Hematopoietic multipotent progenitor cell treated with erythropoietin and hydrocortisone succinate and interleukin-3 and kit ligand, for 8 days (in vitro differentiated cells): ENCODE data around the gene HIRIP3.
A peak's percentile ranks its signal among the peaks of the same experiment; 100 is the strongest.
"Not testable (repeated sequence)": the region's sequence is repeated elsewhere in the genome, so short reads cannot be mapped to it uniquely, and the experiment has no call there.

Source experiments
- DNase-seq: peaks from one replicate; pipeline ENCODE4 v3.0.0-alpha.2; 2015

HIRIP3 gene

GRCh38 chr16:29982560-29983419 lies 12.6 kb downstream of the HIRIP3 start:
- no peak for DNase-seq

DNA sequence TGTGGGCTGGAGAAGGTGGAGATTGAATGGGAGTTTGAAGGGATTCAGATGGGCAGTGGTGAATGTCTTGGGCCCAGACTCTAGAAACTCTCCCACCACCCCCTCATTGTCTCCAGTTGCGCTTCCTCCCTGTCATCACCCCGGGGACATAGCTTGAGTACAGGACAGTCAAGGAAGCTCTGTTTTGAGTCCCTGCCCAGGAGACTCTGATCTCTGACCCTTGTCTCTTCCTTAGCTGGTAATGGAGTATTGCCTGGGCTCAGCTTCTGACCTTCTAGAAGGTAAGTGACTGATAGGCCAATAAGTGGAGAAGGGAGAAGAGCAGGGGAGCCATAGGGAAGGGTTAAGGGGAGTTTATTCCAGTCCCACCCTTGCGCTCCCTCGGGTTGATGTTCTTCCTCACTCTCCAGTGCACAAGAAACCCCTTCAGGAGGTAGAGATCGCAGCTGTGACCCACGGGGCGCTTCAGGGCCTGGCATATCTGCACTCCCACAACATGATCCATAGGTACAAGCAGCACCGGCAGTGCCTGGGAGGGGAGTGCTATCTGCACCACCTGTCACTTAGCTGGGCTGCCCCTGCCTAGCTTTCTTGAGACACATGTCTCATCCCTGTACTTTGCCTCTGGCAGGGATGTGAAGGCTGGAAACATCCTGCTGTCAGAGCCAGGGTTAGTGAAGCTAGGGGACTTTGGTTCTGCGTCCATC lies 16.7 kb downstream of the HIRIP3 start:
- DNase-seq, result no peak

DNA sequence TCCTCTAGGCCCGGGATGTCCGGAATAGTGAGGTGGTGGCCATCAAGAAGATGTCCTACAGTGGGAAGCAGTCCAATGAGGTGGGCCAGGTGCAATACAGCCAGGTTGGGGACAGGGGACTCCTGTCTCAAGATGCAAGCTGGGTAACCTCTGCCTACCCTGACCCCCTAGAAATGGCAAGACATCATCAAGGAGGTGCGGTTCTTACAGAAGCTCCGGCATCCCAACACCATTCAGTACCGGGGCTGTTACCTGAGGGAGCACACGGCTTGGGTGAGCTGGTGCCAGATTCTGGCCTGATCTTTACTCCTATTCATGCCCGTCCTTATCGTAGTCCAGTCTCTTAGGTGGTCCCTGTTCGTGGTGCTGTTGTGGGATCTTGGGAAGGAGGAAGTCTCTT lies 17.3 kb downstream of the HIRIP3 start:
- no peak for DNase-seq

GRCh38 chr16:29977063-29977825 lies 18.2 kb downstream of the HIRIP3 start:
- no peak for DNase-seq

GRCh38 chr16:29975811-29976511 lies 19.5 kb downstream of the HIRIP3 start:
- DNase-seq, result peak; percentile 64

GRCh38 chr16:29975134-29975538 lies 20.3 kb downstream of the HIRIP3 start:
- DNase-seq, result no peak

GRCh38 chr16:29974291-29975133 lies 20.9 kb downstream of the HIRIP3 start:
- DNase-seq, result peak; percentile 21

DNA sequence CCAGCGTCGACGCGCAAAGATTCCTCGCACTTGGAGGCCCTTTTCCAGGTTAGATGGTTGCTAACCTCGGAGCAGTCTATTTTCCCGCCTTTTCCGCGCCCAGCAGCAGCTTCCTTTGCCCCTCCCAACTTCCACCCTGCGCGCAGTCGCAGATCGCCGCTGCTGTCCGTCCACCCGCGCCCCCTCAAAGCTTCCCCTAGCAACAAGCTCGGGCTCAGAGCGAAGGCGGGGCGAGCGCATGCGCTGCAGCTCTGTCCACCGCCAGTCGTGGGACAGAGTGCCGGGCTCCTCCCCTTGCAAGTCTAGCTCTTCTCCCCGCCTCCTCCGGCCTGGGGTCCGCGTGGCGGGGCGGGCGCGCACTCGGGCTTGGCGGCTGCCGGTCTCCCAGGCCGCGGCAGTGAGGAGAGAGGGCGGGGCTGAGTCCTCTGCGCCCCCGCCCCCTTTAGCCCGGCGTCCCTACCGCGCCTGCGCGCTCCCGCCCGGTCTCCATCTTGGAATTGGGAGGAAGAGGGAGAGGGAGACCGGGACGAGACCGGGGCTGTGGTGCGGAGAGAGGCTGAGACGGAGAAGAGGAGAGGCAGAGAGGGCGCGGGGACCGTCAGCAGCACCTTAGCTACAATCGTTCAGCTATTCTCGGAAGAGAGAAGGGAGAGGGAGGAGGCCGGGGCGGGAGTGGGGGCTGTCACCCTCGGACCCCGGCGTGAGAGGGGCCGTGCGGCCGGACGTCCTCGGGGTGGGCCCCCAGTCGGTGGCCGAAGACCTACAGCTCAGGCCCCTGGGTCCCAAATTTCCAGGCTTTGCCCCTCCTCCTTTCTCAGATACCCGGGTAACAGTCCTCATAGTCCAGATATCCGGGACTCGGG lies 21.8 kb downstream of the HIRIP3 start, which contains the start of gene TAOK2:
Gene TAOK2, plus strand, starts transcription at position 485 of the 863 bp plus-strand sequence. CDS start 3,905 bp downstream, outside the sequence.
- peak; percentile 98 for DNase-seq

GRCh38 chr16:29972992-29973383 lies 22.4 kb downstream of the HIRIP3 start:
- DNase-seq, result no peak

- no peak for DNase-seq
Measured at GRCh38 chr16:29972500-29972899, 22.9 kb downstream of the HIRIP3 start.

GRCh38 chr16:29971304-29971703 lies 24.1 kb downstream of the HIRIP3 start:
- DNase-seq, result no peak

- no peak for DNase-seq
Measured at GRCh38 chr16:29968205-29968604, 27.2 kb downstream of the HIRIP3 start.

DNA sequence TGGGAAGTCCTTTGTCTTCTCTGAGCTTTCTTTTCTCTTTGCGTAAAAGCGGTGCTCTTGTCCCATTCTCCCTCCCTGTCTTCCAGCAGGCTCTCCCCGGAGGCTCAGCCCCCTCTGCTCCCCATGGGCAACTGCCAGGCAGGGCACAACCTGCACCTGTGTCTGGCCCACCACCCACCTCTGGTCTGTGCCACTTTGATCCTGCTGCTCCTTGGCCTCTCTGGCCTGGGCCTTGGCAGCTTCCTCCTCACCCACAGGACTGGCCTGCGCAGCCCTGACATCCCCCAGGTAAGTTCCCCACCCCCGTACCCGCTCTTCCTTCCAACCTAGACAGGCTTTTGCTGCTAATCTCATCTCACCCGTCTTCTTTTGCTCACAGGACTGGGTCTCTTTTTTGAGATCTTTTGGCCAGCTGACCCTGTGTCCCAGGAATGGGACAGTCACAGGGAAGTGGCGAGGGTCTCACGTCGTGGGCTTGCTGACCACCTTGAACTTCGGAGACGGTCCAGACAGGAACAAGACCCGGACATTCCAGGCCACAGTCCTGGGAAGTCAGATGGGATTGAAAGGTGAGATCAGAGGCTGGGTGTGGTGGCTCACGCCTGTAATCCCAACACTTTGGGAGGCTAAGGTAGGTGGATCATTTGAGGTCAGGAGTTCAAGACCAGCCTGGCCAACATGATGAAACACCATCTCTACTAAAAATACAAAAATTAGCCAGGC lies 32.2 kb downstream of the HIRIP3 start:
- no peak for DNase-seq

DNA sequence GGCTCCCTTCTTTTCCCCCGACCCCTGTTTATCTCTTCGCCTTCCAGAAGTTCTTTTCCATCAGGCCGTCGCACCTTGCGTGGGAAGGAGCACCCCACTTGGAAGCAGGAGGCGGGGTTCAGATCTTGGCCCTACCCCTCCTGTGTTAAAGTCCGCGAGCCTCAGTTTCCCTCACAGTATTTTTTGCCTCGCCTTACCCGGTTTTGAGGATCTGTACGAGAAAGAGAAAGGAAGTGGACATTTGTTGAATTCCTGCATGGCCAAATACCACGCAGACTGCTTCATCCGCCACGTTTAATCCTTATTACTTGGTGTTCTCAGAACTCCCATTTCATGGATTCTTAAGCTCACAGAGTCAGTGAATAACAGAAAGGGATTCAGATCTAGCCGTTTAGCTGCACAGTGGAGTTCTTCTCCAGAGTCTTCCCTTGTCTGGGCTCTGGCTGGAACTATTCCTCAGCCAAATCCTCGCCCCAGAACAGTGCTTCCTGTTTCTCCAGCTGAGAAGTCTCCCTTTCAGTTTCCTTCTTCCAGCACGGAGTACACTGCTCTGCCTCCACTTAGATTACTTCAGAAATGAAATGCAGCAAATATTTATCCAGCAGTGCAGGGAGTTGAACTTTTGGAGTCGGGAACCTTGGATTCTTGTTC lies 32.9 kb downstream of the HIRIP3 start:
- no peak for DNase-seq

DNA sequence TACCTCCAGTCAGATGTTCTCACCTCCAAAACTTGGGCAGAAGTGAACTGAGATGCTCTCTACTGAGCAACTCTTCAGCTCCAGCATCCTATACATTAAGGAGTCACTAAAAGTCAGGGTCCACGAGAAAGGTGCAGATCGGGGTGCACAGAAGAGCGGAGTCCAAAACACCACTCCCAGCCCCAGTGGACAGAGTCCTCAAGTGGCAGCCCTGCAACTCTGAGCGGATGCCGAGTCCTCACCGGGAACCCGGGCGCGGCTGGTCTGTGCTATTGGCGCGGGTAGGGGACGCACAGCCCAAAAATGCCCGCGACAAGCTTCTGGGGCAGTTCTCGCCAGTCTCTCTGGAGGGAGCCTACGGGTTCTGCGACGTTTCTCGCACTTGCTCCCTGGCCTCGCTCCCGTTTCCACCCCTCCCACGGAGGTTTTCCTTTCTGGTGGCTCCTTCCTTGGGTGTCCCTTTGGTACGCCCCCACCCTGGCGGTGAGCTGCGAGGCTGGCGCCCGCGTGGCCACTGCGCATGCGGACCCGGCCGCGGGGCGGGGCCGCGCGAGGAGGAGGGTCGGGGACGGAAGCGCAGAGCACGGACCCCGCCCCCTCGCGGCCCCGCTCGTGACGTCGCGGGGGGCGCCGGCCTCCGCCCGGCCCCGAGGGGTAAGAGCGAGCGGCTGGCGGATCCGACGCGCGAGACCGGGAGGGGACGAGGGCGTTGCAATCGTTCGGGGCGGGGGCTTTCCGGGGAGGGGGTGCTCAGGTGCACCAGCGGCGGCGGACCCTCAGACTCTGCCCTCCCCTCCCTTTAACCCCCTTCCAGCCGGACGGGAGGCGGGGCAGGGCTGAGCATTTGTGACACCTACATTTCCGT lies 33.7 kb downstream of the HIRIP3 start, which contains the start of gene TMEM219:
Gene TMEM219, plus strand, starts transcription at position 601 of the 865 bp plus-strand sequence. CDS start 1,065 bp downstream, outside the sequence.
- DNase-seq, result peak; percentile 91

DNA sequence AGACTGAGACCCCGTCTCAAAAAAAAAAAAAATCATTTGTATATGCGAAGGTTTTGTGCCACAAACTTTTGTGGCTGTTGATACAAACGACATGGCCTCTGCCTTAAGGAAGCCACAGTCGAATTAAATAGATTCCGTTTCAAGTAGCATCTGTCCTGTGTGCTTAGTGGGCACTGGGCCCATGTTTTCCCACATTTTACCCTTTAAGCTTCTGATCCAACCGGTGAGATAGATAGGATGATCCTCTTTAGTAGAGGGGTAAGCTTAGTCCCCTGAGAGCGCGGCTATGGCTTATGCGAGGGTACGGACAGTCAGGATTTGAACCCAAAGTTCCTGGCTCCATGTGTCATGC lies 34.3 kb downstream of the HIRIP3 start:
- no peak for DNase-seq

DNA sequence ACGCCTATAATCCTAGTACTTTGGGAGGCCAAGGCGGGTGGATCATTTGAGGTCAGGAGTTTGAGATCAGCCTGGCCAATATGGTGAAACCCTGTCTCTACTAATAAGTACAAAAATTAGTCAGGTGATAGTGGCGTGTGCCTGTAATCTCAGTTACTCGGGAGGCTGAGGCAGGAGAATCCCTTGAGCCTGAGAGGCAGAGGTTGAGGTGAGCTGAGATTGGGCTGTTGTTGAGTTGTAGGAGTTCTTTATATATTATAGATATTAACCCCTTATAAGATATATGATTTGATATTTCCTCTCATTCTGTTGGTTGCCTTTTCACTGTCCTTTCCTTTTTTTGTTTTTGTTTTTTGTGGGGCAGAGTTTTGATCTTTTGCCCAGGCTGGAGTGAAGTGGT lies 35.6 kb downstream of the HIRIP3 start:
- DNase-seq, result not testable (repeated sequence)

GRCh38 chr16:29959293-29959692 lies 36.1 kb downstream of the HIRIP3 start:
- no peak for DNase-seq
